IPS DF 4.7 (cell line): ENCODE data around the gene ASB5.
A peak's percentile ranks its signal among the peaks of the same experiment; 100 is the strongest.
"Not testable (repeated sequence)": the region's sequence is repeated elsewhere in the genome, so short reads cannot be mapped to it uniquely, and the experiment has no call there.

Experiments
- DNase-seq: peaks from one replicate; pipeline ENCODE4 v3.0.0-alpha.2; 2013; ENCODE audit warnings: low spot score; ENCODE audit errors: extremely low read depth

Gene ASB5

GRCh38 chr4:176222149-176222548 lies 46.9 kb downstream of the ASB5 start:
- DNase-seq: no peak

DNA sequence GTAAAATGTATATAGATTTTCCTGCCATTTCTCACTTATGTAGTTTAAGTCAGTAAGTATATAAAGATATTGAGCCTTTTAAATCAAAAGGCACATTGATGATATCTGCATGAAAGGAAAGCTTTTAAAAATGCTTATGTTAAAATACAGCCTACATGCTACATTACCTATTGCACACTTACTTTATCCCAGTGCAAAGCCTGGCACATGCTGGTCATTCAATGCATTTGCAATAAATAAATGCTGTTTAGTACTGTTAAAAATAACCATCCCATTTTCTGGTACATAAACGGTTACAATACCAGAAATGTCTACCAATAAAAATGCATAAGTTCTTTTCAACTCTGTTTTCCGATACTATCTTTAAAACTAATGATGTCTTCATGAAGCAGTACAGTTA lies 51.5 kb downstream of the ASB5 start:
- no peak for DNase-seq

GRCh38 chr4:176212351-176212750 lies 56.7 kb downstream of the ASB5 start:
- not testable (repeated sequence) for DNase-seq

DNA sequence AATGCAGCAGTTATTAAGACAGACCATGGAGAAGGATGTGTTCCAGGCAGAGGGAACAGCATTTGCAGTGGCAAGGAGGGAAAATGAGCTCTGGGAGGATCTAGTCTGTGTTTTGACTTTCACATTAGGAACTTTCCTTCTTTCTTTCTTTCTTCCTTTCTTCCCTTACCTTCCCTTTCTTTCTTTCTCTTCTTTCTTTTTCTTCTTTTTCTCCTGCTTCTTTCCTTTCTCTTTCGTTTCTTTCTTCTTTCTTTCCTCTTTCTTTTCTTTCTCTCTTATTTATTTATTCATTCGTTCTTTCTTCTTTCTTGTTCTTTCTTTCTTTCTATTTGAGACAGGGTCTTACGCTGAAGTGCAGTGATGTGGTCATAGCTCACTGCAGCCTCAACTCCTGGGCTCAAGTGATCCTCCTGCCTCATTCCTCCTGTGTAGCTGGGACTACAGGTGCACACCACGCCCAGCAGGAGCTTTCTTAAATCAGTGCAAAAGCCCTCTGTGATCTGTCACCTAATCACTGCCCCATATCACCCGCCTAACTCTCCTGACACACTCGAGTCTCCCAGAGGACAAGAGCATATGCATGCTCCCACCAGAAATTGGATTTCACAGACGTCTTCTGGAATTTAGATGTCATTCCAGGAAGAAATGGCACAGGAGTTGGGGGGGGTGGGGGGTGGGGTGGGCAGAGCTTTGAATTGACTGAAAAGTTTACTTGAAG lies 58.3 kb downstream of the ASB5 start:
- no peak for DNase-seq

DNA sequence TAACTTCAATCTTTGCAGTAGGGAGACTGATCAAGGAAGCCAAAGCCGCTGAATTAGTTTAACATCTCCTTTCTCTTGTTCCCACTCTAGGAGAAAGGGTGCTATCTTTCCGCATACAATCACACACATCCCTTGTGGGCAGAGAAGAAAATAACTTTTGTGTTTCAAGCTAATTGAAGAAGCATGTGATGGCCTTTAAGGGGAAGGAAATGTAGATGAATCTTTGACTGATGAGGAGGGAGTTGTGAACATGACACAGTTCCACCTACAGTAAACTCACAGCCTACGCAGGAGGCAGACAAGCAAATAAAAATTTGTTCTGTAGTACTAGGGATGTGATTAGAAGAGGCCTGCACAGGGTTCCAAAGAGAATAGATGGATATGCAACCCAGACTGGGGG lies 58.9 kb downstream of the ASB5 start:
- DNase-seq: no peak

GRCh38 chr4:176209535-176209934 lies 59.5 kb downstream of the ASB5 start:
- DNase-seq: no peak

GRCh38 chr4:176207839-176208238 lies 61.2 kb downstream of the ASB5 start:
- DNase-seq: no peak

- DNase-seq: no peak
Observed at GRCh38 chr4:176205299-176205698, 63.7 kb downstream of the ASB5 start.

- DNase-seq: no peak
Observed at GRCh38 chr4:176198316-176198903, 70.6 kb downstream of the ASB5 start.

- peak; percentile 74 for DNase-seq
Observed at GRCh38 chr4:176195184-176195978, 73.6 kb downstream of the ASB5 start, which contains the start of gene SPATA4. TSS of gene SPATA4 (minus strand) at chr4:176195585. CDS start at chr4:176195562, 23 bp downstream.

GRCh38 chr4:176193938-176194337 lies 75.1 kb downstream of the ASB5 start:
- DNase-seq: no peak

- DNase-seq: no peak
Observed at GRCh38 chr4:176193126-176193525, 75.9 kb downstream of the ASB5 start.

DNA sequence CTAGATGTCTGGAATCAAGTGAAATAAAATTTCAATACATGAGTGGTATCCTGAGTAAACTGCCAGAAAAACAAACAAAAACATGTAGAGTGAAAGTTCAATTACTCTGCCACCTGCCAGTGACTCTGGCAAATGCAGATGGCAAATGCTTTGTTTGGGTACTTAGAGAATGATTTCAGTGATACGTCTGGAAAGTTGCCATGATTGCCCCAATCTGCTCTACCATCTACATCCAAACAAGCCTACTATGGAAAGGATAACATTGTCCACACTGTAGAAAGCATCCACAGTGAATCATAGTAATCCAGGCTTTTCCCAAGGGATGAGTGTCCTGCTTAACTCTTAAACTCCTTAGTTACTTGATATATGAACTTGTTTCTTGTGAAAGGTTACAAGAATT lies 77.0 kb downstream of the ASB5 start:
- DNase-seq: no peak

- DNase-seq: no peak
Observed at GRCh38 chr4:176189891-176190795, 78.9 kb downstream of the ASB5 start.

- no peak for DNase-seq
Observed at GRCh38 chr4:176188654-176189053, 80.4 kb downstream of the ASB5 start.

DNA sequence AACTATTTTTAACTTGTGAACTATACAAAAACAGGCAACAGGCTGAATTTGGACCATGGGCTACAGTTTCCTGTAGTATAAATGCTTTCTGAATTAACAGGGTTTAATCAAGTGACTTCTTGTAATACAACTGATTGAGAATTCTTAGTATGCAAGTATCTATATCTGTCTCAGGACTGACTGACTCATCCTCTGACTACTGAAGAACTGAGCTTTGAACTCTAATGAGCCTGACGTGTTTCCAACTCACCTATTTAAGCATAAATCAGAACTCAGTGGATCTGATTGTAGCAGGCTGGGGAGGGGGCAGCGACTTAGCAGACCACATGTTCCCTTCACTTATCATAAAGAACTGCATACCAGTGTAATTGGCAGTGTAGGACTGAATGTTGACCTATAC lies 81.4 kb downstream of the ASB5 start:
- no peak for DNase-seq

- DNase-seq: no peak
Observed at GRCh38 chr4:176186671-176187395, 82.2 kb downstream of the ASB5 start.

DNA sequence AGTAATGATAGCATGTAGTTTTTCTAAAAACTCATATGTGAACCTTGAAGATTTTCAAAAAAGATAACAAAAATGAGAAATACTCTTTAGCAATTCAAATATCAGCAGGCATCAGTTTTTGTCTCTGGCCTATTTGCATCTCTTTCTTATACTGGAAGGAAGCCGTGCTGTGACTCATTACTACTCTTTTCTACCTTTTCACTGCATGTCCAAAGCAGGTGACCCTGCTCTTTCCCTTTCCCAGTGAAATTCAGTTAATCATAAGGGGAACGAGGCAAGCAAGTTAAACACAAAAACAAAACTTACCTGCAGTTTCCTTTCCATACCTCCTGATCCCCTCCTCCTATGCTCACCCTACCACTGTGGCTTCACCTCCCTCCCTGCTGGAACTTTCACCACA lies 83.0 kb downstream of the ASB5 start:
- no peak for DNase-seq

GRCh38 chr4:176185051-176185450 lies 84.0 kb downstream of the ASB5 start:
- no peak for DNase-seq
